HepG2 (cell line): Measurements from ENCODE around the gene IGFBP6. TPM values are rescaled to one million over a fixed set of nuclear protein-coding genes. Genes with fewer than 3 reads are reported as not detected.
A peak's percentile ranks its signal among the peaks of the same experiment; 100 is the strongest.

Source experiments
- CREB1 ChIP-seq, 2 experiments: fragments of 450-650 bp in 1 of 2; IDR thresholded peaks; 2 replicates each; pipeline ENCODE4 v1.6.1; 2016 to 2017; ENCODE audit warnings: control low read depth in 1 of 2, mild to moderate bottlenecking in 1 of 2, missing compliant biosample characterization in 1 of 2, missing genetic modification characterization in 1 of 2
- CREM ChIP-seq, 2 experiments: sonication (generic) in 1 of 2; formaldehyde crosslinking in 1 of 2; IDR thresholded peaks; 2 replicates each; pipeline versions ENCODE4 v1.4.0 to v1.6.1; 2016 to 2020; ENCODE audit warnings: antibody characterized with exemption in 1 of 2, mild to moderate bottlenecking in 1 of 2, missing genetic modification reagents in 1 of 2
- NPAS2 ChIP-seq: sonication (generic); formaldehyde crosslinking; IDR thresholded peaks from 2 replicates; pipeline ENCODE4 v1.8.0; 2022; ENCODE audit warnings: mild to moderate bottlenecking, missing genetic modification reagents, borderline replicate concordance
- ZFP36L2 ChIP-seq: sonication (generic); formaldehyde crosslinking; IDR thresholded peaks from 2 replicates; pipeline ENCODE4 v1.4.0; 2020; ENCODE audit warnings: missing genetic modification reagents
- ZKSCAN1 ChIP-seq: fragments of 150-350 bp; IDR thresholded peaks from 2 replicates; pipeline ENCODE4 v1.6.1; 2014; ENCODE audit warnings: low read length
- ZKSCAN8 ChIP-seq: IDR thresholded peaks from 2 replicates; pipeline ENCODE4 v1.6.1; 2016; ENCODE audit warnings: borderline replicate concordance, missing genetic modification reagents, missing compliant biosample characterization
- ZNF530 ChIP-seq: sonication (generic); formaldehyde crosslinking; IDR thresholded peaks from 2 replicates; pipeline ENCODE4 v1.5.0; 2020; ENCODE audit warnings: low read depth, mild to moderate bottlenecking, missing genetic modification reagents
- ZNF616 ChIP-seq: sonication (generic); formaldehyde crosslinking; IDR thresholded peaks from 2 replicates; pipeline ENCODE4 v1.5.0; 2020; ENCODE audit warnings: low read depth, mild to moderate bottlenecking, missing genetic modification reagents
- polyA plus RNA-seq, 8 experiments: library from polyadenylated mRNA; depleted of rRNA in 3 of 8; stranded (reverse) in 7 of 8; unstranded in 1 of 8; fragments of >200 nt; fragmentation: Illumina TruSeq in 4 of 8; extraction: Trizol in 4 of 8; gene quantifications; 2 replicates each; pipeline versions ENCODE4 v1.2.1 to v1.2.3, GENCODE V29; 2011 to 2016; ENCODE audit warnings: low read depth in 4 of 8, missing spikeins in 1 of 8, mixed read lengths in 1 of 8; ENCODE audit not compliant: insufficient read depth in 1 of 8
- total RNA-seq, 5 experiments: library from RNA; depleted of rRNA; stranded (reverse); fragments of >200 nt; fragmentation: Illumina TruSeq; extraction: Trizol; gene quantifications; 2 replicates each; pipeline ENCODE4 v1.2.3, GENCODE V29; 2016; ENCODE audit warnings: low read depth in 1 of 5
- TF ChIP-seq, protein P1 (sequence below): sonication (generic); formaldehyde crosslinking; IDR thresholded peaks from 2 replicates; pipeline ENCODE4 v1.5.0; 2020; ENCODE audit warnings: missing genetic modification reagents, mild to moderate bottlenecking, borderline replicate concordance
- TF ChIP-seq, protein P2 (sequence below): sonication (generic); formaldehyde crosslinking; IDR thresholded peaks from 2 replicates; pipeline ENCODE4 v1.5.0; 2020; ENCODE audit warnings: mild to moderate bottlenecking, missing genetic modification reagents, borderline replicate concordance
- TF ChIP-seq, protein P3 (sequence below): sonication (generic); formaldehyde crosslinking; IDR thresholded peaks from 2 replicates; pipeline ENCODE4 v1.5.1; 2020; ENCODE audit warnings: mild to moderate bottlenecking, missing genetic modification reagents, borderline replicate concordance
- TF ChIP-seq, protein P4 (sequence below): sonication (generic); formaldehyde crosslinking; IDR thresholded peaks from 2 replicates; pipeline ENCODE4 v1.5.0; 2020; ENCODE audit warnings: missing genetic modification reagents
- TF ChIP-seq, protein P5 (sequence below): sonication (generic); formaldehyde crosslinking; IDR thresholded peaks from 2 replicates; pipeline ENCODE4 v1.4.0; 2020; ENCODE audit warnings: missing genetic modification reagents, low read depth, mild to moderate bottlenecking, borderline replicate concordance

Gene IGFBP6
- total and polyA plus RNA-seq, 2 of the 13 experiments (the other 11 are each of a cell fraction or from before 2014, with no cell fraction given): 3.9 to 25.2 TPM

DNA sequence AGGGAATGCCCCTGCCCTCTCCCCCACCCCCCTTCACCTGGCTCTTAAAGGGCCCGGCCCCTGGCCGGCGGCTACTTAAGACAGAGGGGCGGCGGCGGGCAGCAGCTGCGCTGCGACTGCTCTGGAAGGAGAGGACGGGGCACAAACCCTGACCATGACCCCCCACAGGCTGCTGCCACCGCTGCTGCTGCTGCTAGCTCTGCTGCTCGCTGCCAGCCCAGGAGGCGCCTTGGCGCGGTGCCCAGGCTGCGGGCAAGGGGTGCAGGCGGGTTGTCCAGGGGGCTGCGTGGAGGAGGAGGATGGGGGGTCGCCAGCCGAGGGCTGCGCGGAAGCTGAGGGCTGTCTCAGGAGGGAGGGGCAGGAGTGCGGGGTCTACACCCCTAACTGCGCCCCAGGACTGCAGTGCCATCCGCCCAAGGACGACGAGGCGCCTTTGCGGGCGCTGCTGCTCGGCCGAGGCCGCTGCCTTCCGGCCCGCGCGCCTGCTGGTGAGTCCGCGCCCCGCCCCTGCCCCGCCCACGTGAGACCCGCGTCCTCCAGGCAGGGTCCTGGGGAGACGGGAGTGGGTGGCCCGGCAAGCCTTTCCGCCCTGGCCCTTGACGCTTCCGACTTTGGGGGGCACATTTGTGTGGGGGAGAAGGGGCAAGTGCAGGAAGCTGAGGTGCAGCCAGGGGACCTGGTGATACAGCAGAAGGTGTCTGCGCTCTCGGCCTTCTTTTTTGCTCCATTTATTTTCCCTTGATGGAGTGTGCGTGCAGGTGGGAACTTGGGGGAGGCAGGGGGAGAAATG lies at the start of gene IGFBP6 (continued):
- TF ChIP-seq CREM (IDR thresholded peaks at IDR 0.05) (no peak), CREM (CRISPR knock-in tag; IDR thresholded peaks at IDR 0.05) (no peak), NPAS2 (CRISPR knock-in tag) (no peak), ZFP36L2 (CRISPR knock-in tag) (no peak), ZNF530 (no peak), ZNF616 (CRISPR knock-in tag) (no peak), ZKSCAN8 (no peak), ZKSCAN1 (no peak), CREB1 (IDR thresholded peaks at IDR 0.05) (no peak), CREB1 (CRISPR knock-in tag; IDR thresholded peaks at IDR 0.05) (no peak)
- TF ChIP-seq, protein P1, sequence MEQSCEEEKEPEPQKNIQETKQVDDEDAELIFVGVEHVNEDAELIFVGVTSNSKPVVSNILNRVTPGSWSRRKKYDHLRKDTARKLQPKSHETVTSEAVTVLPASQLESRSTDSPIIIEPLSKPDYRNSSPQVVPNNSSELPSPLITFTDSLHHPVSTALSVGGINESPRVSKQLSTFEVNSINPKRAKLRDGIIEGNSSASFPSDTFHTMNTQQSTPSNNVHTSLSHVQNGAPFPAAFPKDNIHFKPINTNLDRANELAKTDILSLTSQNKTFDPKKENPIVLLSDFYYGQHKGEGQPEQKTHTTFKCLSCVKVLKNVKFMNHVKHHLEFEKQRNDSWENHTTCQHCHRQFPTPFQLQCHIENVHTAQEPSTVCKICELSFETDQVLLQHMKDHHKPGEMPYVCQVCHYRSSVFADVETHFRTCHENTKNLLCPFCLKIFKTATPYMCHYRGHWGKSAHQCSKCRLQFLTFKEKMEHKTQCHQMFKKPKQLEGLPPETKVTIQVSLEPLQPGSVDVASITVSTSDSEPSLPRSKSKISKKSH (CRISPR knock-in tag): no peak
- TF ChIP-seq, protein P2, sequence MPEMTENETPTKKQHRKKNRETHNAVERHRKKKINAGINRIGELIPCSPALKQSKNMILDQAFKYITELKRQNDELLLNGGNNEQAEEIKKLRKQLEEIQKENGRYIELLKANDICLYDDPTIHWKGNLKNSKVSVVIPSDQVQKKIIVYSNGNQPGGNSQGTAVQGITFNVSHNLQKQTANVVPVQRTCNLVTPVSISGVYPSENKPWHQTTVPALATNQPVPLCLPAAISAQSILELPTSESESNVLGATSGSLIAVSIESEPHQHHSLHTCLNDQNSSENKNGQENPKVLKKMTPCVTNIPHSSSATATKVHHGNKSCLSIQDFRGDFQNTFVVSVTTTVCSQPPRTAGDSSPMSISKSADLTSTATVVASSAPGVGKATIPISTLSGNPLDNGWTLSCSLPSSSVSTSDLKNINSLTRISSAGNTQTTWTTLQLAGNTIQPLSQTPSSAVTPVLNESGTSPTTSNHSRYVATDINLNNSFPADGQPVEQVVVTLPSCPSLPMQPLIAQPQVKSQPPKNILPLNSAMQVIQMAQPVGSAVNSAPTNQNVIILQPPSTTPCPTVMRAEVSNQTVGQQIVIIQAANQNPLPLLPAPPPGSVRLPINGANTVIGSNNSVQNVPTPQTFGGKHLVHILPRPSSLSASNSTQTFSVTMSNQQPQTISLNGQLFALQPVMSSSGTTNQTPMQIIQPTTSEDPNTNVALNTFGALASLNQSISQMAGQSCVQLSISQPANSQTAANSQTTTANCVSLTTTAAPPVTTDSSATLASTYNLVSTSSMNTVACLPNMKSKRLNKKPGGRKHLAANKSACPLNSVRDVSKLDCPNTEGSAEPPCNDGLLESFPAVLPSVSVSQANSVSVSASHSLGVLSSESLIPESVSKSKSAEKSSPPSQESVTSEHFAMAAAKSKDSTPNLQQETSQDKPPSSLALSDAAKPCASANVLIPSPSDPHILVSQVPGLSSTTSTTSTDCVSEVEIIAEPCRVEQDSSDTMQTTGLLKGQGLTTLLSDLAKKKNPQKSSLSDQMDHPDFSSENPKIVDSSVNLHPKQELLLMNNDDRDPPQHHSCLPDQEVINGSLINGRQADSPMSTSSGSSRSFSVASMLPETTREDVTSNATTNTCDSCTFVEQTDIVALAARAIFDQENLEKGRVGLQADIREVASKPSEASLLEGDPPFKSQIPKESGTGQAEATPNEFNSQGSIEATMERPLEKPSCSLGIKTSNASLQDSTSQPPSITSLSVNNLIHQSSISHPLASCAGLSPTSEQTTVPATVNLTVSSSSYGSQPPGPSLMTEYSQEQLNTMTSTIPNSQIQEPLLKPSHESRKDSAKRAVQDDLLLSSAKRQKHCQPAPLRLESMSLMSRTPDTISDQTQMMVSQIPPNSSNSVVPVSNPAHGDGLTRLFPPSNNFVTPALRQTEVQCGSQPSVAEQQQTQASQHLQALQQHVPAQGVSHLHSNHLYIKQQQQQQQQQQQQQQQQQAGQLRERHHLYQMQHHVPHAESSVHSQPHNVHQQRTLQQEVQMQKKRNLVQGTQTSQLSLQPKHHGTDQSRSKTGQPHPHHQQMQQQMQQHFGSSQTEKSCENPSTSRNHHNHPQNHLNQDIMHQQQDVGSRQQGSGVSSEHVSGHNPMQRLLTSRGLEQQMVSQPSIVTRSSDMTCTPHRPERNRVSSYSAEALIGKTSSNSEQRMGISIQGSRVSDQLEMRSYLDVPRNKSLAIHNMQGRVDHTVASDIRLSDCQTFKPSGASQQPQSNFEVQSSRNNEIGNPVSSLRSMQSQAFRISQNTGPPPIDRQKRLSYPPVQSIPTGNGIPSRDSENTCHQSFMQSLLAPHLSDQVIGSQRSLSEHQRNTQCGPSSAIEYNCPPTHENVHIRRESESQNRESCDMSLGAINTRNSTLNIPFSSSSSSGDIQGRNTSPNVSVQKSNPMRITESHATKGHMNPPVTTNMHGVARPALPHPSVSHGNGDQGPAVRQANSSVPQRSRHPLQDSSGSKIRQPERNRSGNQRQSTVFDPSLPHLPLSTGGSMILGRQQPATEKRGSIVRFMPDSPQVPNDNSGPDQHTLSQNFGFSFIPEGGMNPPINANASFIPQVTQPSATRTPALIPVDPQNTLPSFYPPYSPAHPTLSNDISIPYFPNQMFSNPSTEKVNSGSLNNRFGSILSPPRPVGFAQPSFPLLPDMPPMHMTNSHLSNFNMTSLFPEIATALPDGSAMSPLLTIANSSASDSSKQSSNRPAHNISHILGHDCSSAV (CRISPR knock-in tag): no peak
- TF ChIP-seq, protein P3, sequence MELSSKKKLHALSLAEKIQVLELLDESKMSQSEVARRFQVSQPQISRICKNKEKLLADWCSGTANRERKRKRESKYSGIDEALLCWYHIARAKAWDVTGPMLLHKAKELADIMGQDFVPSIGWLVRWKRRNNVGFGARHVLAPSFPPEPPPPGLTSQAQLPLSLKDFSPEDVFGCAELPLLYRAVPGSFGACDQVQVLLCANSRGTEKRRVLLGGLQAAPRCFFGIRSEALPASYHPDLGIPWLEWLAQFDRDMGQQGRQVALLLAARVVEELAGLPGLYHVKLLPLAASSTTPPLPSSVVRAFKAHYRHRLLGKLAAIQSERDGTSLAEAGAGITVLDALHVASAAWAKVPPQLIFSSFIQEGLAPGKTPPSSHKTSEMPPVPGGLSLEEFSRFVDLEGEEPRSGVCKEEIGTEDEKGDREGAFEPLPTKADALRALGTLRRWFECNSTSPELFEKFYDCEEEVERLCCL (CRISPR knock-in tag): no peak
- TF ChIP-seq, protein P4, sequence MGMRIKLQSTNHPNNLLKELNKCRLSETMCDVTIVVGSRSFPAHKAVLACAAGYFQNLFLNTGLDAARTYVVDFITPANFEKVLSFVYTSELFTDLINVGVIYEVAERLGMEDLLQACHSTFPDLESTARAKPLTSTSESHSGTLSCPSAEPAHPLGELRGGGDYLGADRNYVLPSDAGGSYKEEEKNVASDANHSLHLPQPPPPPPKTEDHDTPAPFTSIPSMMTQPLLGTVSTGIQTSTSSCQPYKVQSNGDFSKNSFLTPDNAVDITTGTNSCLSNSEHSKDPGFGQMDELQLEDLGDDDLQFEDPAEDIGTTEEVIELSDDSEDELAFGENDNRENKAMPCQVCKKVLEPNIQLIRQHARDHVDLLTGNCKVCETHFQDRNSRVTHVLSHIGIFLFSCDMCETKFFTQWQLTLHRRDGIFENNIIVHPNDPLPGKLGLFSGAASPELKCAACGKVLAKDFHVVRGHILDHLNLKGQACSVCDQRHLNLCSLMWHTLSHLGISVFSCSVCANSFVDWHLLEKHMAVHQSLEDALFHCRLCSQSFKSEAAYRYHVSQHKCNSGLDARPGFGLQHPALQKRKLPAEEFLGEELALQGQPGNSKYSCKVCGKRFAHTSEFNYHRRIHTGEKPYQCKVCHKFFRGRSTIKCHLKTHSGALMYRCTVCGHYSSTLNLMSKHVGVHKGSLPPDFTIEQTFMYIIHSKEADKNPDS: 0 out of 2 replicates have a peak, but pooled peaks have one; percentile 45
- TF ChIP-seq, protein P5, sequence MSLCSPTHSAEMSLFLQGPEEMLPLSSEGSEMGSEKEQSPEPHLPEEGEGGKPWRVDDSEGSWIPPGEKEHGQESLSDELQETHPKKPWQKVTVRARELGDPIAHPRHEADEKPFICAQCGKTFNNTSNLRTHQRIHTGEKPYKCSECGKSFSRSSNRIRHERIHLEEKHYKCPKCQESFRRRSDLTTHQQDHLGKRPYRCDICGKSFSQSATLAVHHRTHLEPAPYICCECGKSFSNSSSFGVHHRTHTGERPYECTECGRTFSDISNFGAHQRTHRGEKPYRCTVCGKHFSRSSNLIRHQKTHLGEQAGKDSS (CRISPR knock-in tag): 0 out of 2 replicates have a peak, but pooled peaks have one; percentile 30
